ENCODE data around the gene TSPAN16. TPM values are rescaled to one million over a fixed set of nuclear protein-coding genes. Genes with fewer than 3 reads are reported as not detected.
A peak's percentile ranks its signal among the peaks of the same experiment; 100 is the strongest.

TSPAN16 gene
- total and polyA plus RNA-seq, 2 experiments from 2014 or later = not detected

DNA sequence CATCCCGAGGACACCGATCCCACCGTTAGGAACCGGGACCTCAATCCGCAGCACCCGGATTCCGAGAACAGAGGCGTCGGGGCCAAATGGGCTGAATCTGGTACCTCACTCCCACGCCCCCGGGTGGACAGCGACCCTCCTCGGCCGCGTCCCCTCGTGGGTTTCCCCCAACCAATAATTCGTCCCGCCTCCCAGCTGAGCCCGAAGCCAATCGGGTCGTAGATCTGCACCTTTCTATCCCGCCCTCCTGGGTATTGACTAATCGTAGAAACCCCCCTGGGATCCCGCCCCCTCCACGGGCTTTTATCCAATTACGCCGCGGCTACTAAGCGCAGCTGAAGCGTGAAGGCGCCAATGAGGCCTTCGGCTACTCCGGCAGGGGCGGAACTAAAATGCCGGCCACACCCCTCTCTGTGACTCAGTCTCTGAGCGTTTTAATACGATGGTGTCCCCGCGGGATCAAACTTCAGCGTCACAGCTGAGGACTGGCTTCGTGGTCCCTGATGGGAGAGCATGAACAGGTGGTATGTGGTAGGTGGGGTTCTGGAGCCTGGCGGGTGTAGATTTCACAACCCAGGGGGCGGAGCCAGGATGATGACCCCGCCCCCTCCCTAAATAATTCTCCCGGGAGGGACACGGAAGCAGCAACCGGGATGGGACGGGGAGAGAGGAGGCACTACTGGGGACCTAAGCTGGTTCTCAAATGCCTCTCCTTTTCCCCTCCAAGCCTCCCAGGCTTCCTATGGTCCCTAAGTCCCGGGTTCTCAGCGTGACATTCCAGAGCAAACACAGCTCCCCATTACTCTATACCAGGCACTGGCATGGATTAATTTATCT lies 50.4 kb downstream of the TSPAN16 start, which contains the start of the genes CCDC159 and TMEM205:
CCDC159 (plus strand) TSS at position 416 of the 837 bp plus-strand sequence; CDS start at position 504, 88 bp downstream.
TMEM205 (minus strand) TSS at position 165 of the 837 bp plus-strand sequence. CDS start 649 bp downstream, outside the sequence.
- H3K27ac ChIP-seq (ENCODE audit: low read depth) = 0 out of 2 replicates have a peak within 1 kb of the TSS, but pooled peaks have one; percentile 0
- Mint-ChIP-seq H3K4me3 (peak within 1 kb of the TSS; percentile 95), H3K9me3 (peaks cover 8% of the 10 kb centered on the region; the same call in 1 of the 3 replicates), H3K27me3 (ENCODE audit: insufficient read depth, low read depth, poor library complexity) (peaks cover 32% of the 10 kb centered on the region), H3K36me3 (ENCODE audit: low read depth) (peaks cover 12% of the 10 kb centered on the region), H3K4me1 (peaks cover 21% of the 10 kb centered on the region), H3K27ac (peak within 1 kb of the TSS; percentile 93)
- no peaks in the 10 kb centered on the region for H3F3A ChIP-seq (replicated peaks; ENCODE audit: low read depth)
- H3K36me3 ChIP-seq (ENCODE audit: insufficient read depth) = no peaks in the 10 kb centered on the region
- H3K27me3 ChIP-seq (ENCODE audit: insufficient read depth) = no peaks in the 10 kb centered on the region
- H3K4me1 ChIP-seq (ENCODE audit: insufficient read depth) = peaks cover 5% of the 10 kb centered on the region; the same call in 1 of the 2 replicates
- peak; percentile 96 for ATAC-seq
- peak within 1 kb of the TSS; percentile 80 for H3K4me2 ChIP-seq
- no peaks in the 10 kb centered on the region for H3K9me2 ChIP-seq (ENCODE audit: insufficient read depth)
- TF ChIP-seq ZNF331 (CRISPR knock-in tag; IDR thresholded peaks at IDR 0.05; ENCODE audit: low read depth) (no peak), POLR2AphosphoS5 (IDR thresholded peaks at IDR 0.05; ENCODE audit: low read depth) (peak; percentile 54), ZNF114 (CRISPR knock-in tag; IDR thresholded peaks at IDR 0.05) (no peak), STAT1 (IDR thresholded peaks at IDR 0.05; ENCODE audit: unreplicated experiment) (no peak), JUNB (IDR thresholded peaks at IDR 0.05; ENCODE audit: unreplicated experiment) (no peak), CREB1 (CRISPR knock-in tag; IDR thresholded peaks at IDR 0.05; ENCODE audit: low read depth) (peak; percentile 82)
- TF ChIP-seq, protein P1, sequence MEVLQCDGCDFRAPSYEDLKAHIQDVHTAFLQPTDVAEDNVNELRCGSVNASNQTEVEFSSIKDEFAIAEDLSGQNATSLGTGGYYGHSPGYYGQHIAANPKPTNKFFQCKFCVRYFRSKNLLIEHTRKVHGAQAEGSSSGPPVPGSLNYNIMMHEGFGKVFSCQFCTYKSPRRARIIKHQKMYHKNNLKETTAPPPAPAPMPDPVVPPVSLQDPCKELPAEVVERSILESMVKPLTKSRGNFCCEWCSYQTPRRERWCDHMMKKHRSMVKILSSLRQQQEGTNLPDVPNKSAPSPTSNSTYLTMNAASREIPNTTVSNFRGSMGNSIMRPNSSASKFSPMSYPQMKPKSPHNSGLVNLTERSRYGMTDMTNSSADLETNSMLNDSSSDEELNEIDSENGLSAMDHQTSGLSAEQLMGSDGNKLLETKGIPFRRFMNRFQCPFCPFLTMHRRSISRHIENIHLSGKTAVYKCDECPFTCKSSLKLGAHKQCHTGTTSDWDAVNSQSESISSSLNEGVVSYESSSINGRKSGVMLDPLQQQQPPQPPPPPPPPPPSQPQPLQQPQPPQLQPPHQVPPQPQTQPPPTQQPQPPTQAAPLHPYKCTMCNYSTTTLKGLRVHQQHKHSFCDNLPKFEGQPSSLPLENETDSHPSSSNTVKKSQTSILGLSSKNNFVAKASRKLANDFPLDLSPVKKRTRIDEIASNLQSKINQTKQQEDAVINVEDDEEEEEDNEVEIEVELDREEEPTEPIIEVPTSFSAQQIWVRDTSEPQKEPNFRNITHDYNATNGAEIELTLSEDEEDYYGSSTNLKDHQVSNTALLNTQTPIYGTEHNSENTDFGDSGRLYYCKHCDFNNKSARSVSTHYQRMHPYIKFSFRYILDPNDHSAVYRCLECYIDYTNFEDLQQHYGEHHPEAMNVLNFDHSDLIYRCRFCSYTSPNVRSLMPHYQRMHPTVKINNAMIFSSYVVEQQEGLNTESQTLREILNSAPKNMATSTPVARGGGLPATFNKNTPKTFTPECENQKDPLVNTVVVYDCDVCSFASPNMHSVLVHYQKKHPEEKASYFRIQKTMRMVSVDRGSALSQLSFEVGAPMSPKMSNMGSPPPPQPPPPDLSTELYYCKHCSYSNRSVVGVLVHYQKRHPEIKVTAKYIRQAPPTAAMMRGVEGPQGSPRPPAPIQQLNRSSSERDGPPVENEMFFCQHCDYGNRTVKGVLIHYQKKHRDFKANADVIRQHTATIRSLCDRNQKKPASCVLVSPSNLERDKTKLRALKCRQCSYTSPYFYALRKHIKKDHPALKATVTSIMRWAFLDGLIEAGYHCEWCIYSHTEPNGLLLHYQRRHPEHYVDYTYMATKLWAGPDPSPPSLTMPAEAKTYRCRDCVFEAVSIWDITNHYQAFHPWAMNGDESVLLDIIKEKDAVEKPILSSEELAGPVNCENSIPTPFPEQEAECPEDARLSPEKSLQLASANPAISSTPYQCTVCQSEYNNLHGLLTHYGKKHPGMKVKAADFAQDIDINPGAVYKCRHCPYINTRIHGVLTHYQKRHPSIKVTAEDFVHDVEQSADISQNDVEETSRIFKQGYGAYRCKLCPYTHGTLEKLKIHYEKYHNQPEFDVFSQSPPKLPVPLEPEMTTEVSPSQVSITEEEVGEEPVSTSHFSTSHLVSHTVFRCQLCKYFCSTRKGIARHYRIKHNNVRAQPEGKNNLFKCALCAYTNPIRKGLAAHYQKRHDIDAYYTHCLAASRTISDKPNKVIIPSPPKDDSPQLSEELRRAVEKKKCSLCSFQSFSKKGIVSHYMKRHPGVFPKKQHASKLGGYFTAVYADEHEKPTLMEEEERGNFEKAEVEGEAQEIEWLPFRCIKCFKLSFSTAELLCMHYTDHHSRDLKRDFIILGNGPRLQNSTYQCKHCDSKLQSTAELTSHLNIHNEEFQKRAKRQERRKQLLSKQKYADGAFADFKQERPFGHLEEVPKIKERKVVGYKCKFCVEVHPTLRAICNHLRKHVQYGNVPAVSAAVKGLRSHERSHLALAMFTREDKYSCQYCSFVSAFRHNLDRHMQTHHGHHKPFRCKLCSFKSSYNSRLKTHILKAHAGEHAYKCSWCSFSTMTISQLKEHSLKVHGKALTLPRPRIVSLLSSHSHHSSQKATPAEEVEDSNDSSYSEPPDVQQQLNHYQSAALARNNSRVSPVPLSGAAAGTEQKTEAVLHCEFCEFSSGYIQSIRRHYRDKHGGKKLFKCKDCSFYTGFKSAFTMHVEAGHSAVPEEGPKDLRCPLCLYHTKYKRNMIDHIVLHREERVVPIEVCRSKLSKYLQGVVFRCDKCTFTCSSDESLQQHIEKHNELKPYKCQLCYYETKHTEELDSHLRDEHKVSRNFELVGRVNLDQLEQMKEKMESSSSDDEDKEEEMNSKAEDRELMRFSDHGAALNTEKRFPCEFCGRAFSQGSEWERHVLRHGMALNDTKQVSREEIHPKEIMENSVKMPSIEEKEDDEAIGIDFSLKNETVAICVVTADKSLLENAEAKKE (CRISPR knock-in tag; IDR thresholded peaks at IDR 0.05) = no peak
- TF ChIP-seq, protein P2, sequence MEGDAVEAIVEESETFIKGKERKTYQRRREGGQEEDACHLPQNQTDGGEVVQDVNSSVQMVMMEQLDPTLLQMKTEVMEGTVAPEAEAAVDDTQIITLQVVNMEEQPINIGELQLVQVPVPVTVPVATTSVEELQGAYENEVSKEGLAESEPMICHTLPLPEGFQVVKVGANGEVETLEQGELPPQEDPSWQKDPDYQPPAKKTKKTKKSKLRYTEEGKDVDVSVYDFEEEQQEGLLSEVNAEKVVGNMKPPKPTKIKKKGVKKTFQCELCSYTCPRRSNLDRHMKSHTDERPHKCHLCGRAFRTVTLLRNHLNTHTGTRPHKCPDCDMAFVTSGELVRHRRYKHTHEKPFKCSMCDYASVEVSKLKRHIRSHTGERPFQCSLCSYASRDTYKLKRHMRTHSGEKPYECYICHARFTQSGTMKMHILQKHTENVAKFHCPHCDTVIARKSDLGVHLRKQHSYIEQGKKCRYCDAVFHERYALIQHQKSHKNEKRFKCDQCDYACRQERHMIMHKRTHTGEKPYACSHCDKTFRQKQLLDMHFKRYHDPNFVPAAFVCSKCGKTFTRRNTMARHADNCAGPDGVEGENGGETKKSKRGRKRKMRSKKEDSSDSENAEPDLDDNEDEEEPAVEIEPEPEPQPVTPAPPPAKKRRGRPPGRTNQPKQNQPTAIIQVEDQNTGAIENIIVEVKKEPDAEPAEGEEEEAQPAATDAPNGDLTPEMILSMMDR (conservative IDR thresholded peaks at IDR 0.05; ENCODE audit: low read depth in 2 of 2) = 0 out of 4 replicates have a peak, but pooled peaks of 1 of the 2 experiments have one; percentile 15
- H4K20me1 ChIP-seq (replicated peaks; ENCODE audit: insufficient read depth) = no peaks in the 10 kb centered on the region
- H3K4me3 ChIP-seq = peak within 1 kb of the TSS; percentile 61
- peak within 1 kb of the TSS; percentile 45 for H2AFZ ChIP-seq
- DNase-seq (ENCODE audit: low spot score) = peak; percentile 100
- H3K79me2 ChIP-seq (replicated peaks; ENCODE audit: insufficient read depth) = no peaks in the 10 kb centered on the region
